Natural killer cell (primary cell): ENCODE results near the gene CCL1. TPM values are rescaled to one million over a fixed set of nuclear protein-coding genes. Genes with fewer than 3 reads are reported as not detected.

Experiments
- ATAC-seq, 3 donors: fragments of 150-1000 bp in 2 of 3; fragments of 200-7000 bp in 1 of 3; cut with Tn5 transposase; 1 replicate in 1 of 3; 2 replicates in 2 of 3; pipeline ENCODE4 v1.10.0; 2021; ENCODE audit warnings: mild to moderate bottlenecking in 2 of 3, moderate library complexity in 2 of 3
- DNase-seq, 2 donors: peaks; one replicate each; pipeline versions ENCODE4 v3.0.0 to v3.0.0-alpha.2; 2013 to 2021; ENCODE audit warnings: mixed read lengths in 1 of 2
- H3K27ac ChIP-seq: one replicate; pipeline ENCODE4 v1.5.1; 2013; ENCODE audit warnings: mild to moderate bottlenecking, low read length
- H3K27me3 ChIP-seq: one replicate; pipeline ENCODE4 v1.6.1; 2013; ENCODE audit warnings: low read length; ENCODE audit not compliant: control insufficient read depth, insufficient read depth
- H3K36me3 ChIP-seq: one replicate; pipeline ENCODE4 v1.6.1; 2013; ENCODE audit warnings: low read length; ENCODE audit not compliant: control insufficient read depth, insufficient read depth
- H3K4me1 ChIP-seq: one replicate; pipeline ENCODE4 v1.6.1; 2013; ENCODE audit warnings: low read length; ENCODE audit not compliant: control insufficient read depth, insufficient read depth
- H3K4me3 ChIP-seq: one replicate; pipeline ENCODE4 v1.5.1; 2013; ENCODE audit warnings: low read length
- H3K9me3 ChIP-seq: one replicate; pipeline ENCODE4 v1.6.1; 2013; ENCODE audit warnings: low read length; ENCODE audit not compliant: control insufficient read depth, insufficient read depth
- H3K27ac Mint-ChIP-seq, 2 donors: one replicate each; pipeline ENCODE4 v1.8.0; 2022; ENCODE audit warnings: mild to moderate bottlenecking in 2 of 2, mixed read lengths in 2 of 2, moderate library complexity in 1 of 2
- H3K27me3 Mint-ChIP-seq, 2 donors: one replicate each; pipeline ENCODE4 v1.8.0; 2022; ENCODE audit warnings: low read depth in 2 of 2, mixed read lengths in 2 of 2
- H3K36me3 Mint-ChIP-seq: one replicate; pipeline ENCODE4 v1.8.0; 2022; ENCODE audit warnings: mixed read lengths
- H3K4me1 Mint-ChIP-seq, 2 donors: one replicate each; pipeline ENCODE4 v1.8.0; 2022; ENCODE audit warnings: mixed read lengths in 2 of 2
- H3K4me3 Mint-ChIP-seq: one replicate; pipeline ENCODE4 v1.8.0; 2022; ENCODE audit warnings: mild to moderate bottlenecking, moderate library complexity, mixed read lengths
- H3K9me3 Mint-ChIP-seq, 2 donors: one replicate each; pipeline ENCODE4 v1.8.0; 2022; ENCODE audit warnings: mixed read lengths in 2 of 2
- CTCF ChIP-seq: fragments of 200-600 bp; IDR thresholded peaks from one replicate; pipeline ENCODE4 v1.8.0; 2022; ENCODE audit warnings: antibody characterized with exemption
- WGBS: methylation state at CpG from one replicate; pipeline ENCODE4 v1.1.7; 2013; ENCODE audit warnings: missing lambda C conversion rate; ENCODE audit not compliant: insufficient coverage; 5-methylcytosine and 5-hydroxymethylcytosine counted together
- intact Hi-C: fragments of 100-400 bp; cut with micrococcal nuclease; formaldehyde crosslinking; loops from one replicate; pipeline ENCODE4 v1.14.2; 2022
- total RNA-seq, 4 donors: library from RNA; stranded (reverse); fragments of 120-200 nt in 1 of 4; gene quantifications; one replicate each; pipeline versions ENCODE4 v1.2.3 to v1.2.4, GENCODE V29; 2013 to 2022

Gene CCL1
- total RNA-seq, 3 donors from 2014 or later (not counting 1 experiment from before 2014, with no cell fraction given) = not detected

- Histone ChIP-seq H3K27me3 (no peaks in the 10 kb centered on the region), H3K9me3 (no peaks in the 10 kb centered on the region), H3K4me1 (peaks cover 2% of the 10 kb centered on the region), H3K36me3 (no peaks in the 10 kb centered on the region), H3K4me3 (no peak overlapping the region), H3K27ac (no peak overlapping the region)
- no peak for TF ChIP-seq CTCF
- Mint-ChIP-seq H3K9me3 (no peaks in the 10 kb centered on the region), H3K27me3 (peaks cover 0 to 13% of the 10 kb centered on the region in 2 donors), H3K4me3 (no peak overlapping the region), H3K27ac (no peak overlapping the region), H3K36me3 (no peaks in the 10 kb centered on the region), H3K4me1 (no peaks in the 10 kb centered on the region)
- intact Hi-C loops = no loop called here
- DNase-seq (no peak), ATAC-seq (no peak)
Observed at GRCh38 chr17:34397265-34397664, 34.2 kb upstream of the CCL1 start.

GRCh38 chr17:34393401-34393800 is 30.4 kb upstream of the CCL1 start:
- ATAC-seq (no peak), DNase-seq (no peak)
- no peaks in the 10 kb centered on the region for H3K9me3 ChIP-seq
- no peak for TF ChIP-seq CTCF
- Mint-ChIP-seq H3K27ac (no peak overlapping the region), H3K27me3 (peaks cover 0 to 13% of the 10 kb centered on the region in 2 donors), H3K36me3 (no peaks in the 10 kb centered on the region), H3K9me3 (no peaks in the 10 kb centered on the region), H3K4me3 (no peak overlapping the region), H3K4me1 (peaks cover 0 to 6% of the 10 kb centered on the region in 2 donors)
- H3K36me3 ChIP-seq = no peaks in the 10 kb centered on the region
- intact Hi-C loops = no loop called here
- no peak overlapping the region for H3K4me3 ChIP-seq
- peaks cover 10% of the 10 kb centered on the region for H3K4me1 ChIP-seq
- H3K27me3 ChIP-seq = no peaks in the 10 kb centered on the region
- no peak overlapping the region for H3K27ac ChIP-seq
- WGBS = 77% methylated on average over 2 of the region's 3 CpGs

GRCh38 chr17:34391241-34391640 is 28.2 kb upstream of the CCL1 start:
- 76% methylated on average over 2 of the region's 2 CpGs for WGBS

More at GRCh38 chr17:34391241-34391640, 28.2 kb upstream of the CCL1 start:
- intact Hi-C loops = no loop called here
- Histone ChIP-seq H3K9me3 (no peaks in the 10 kb centered on the region), H3K27ac (no peak overlapping the region), H3K27me3 (no peaks in the 10 kb centered on the region), H3K4me1 (peaks cover 9% of the 10 kb centered on the region), H3K36me3 (no peaks in the 10 kb centered on the region), H3K4me3 (no peak overlapping the region)
- no peak for ATAC-seq
- TF ChIP-seq CTCF = no peak
- no peak overlapping the region for H3K4me3 Mint-ChIP-seq
- H3K36me3 Mint-ChIP-seq = no peaks in the 10 kb centered on the region
- DNase-seq = no peak
- peaks cover 0 to 6% of the 10 kb centered on the region in 2 donors for H3K4me1 Mint-ChIP-seq
- no peaks in the 10 kb centered on the region for H3K9me3 Mint-ChIP-seq
- no peak overlapping the region for H3K27ac Mint-ChIP-seq
- H3K27me3 Mint-ChIP-seq = peaks cover 0 to 7% of the 10 kb centered on the region in 2 donors
